Activated T-cell treated with anti-CD3 and anti-CD28 coated beads, Interleukin-2, amount 50 U/mL, for 4 hours (primary cell): ENCODE results near the gene THAP6. TPM values are rescaled to one million over a fixed set of nuclear protein-coding genes. Genes with fewer than 3 reads are reported as not detected.
"Not testable (repeated sequence)": the region's sequence is repeated elsewhere in the genome, so short reads cannot be mapped to it uniquely, and the experiment has no call there.

Experiments used
- ATAC-seq, 2 donors: fragments of 200-7000 bp; cut with Tn5 transposase; one replicate each; pipeline ENCODE4 v1.10.0; 2021
- DNase-seq: peaks from one replicate; pipeline ENCODE4 v3.0.0-alpha.2; 2020
- H3K27me3 Mint-ChIP-seq: one replicate; pipeline ENCODE4 v1.8.0; 2021; ENCODE audit warnings: low read depth, mixed read lengths
- H3K36me3 Mint-ChIP-seq: one replicate; pipeline ENCODE4 v1.8.0; 2022; ENCODE audit warnings: mixed read lengths; ENCODE audit not compliant: insufficient read depth
- H3K4me1 Mint-ChIP-seq: one replicate; pipeline ENCODE4 v1.8.0; 2021; ENCODE audit warnings: low read depth, mixed read lengths
- H3K4me3 Mint-ChIP-seq: one replicate; pipeline ENCODE4 v1.8.0; 2021; ENCODE audit warnings: mild to moderate bottlenecking, moderate library complexity, mixed read lengths
- H3K9me3 Mint-ChIP-seq: one replicate; pipeline ENCODE4 v1.8.0; 2021; ENCODE audit warnings: mixed read lengths
- total RNA-seq, 3 donors: library from RNA; stranded (reverse); gene quantifications; one replicate each; pipeline ENCODE4 v1.2.1, GENCODE V29; 2021

THAP6 gene
- total RNA-seq, result 10 to 100 TPM; 13.6 to 20.9 (median 14.0) TPM

GRCh38 chr4:75514131-75514948, at the start of gene THAP6, which contains the start of gene RCHY1:
TSS of gene THAP6 (plus strand) at chr4:75514473. CDS start at chr4:75515453, 980 bp downstream.
TSS of gene RCHY1 (minus strand) at chr4:75514403. CDS start at chr4:75514286, 117 bp downstream.
- peak; percentile 95 for ATAC-seq
- H3K9me3 Mint-ChIP-seq, result no peaks in the 10 kb centered on the region
- peaks cover 47% of the 10 kb centered on the region for H3K4me1 Mint-ChIP-seq
- no peaks in the 10 kb centered on the region for H3K27me3 Mint-ChIP-seq
- peaks cover 21% of the 10 kb centered on the region for H3K36me3 Mint-ChIP-seq
- peak; percentile 83 for DNase-seq
- H3K4me3 Mint-ChIP-seq, result no peak within 1 kb of the TSS

DNA sequence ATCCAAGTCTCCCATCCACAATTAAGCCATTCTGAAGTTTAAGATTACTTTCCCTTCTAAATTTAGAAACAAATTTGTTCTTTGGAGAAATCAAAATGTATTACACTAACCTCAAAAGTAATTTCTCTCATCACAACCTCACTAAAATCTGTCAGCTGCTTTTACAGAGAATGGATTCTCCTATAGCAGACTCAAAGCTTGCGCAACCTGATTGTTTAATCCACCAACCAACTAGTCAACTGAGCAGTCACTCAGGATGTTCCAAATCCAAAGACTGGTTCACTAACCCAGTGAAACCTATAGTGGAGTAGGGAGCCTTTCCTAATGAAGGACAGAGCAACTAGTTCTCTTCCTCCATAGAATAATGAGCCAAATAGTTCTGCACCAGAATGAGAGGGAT, 44.4 kb upstream of the THAP6 start:
- H3K4me1 Mint-ChIP-seq, result no peaks in the 10 kb centered on the region
- ATAC-seq (no peak), DNase-seq (no peak)
- H3K9me3 Mint-ChIP-seq, result peaks cover 5% of the 10 kb centered on the region
- peaks cover 22% of the 10 kb centered on the region for H3K36me3 Mint-ChIP-seq
- no peaks in the 10 kb centered on the region for H3K27me3 Mint-ChIP-seq
- no peak overlapping the region for H3K4me3 Mint-ChIP-seq

DNA sequence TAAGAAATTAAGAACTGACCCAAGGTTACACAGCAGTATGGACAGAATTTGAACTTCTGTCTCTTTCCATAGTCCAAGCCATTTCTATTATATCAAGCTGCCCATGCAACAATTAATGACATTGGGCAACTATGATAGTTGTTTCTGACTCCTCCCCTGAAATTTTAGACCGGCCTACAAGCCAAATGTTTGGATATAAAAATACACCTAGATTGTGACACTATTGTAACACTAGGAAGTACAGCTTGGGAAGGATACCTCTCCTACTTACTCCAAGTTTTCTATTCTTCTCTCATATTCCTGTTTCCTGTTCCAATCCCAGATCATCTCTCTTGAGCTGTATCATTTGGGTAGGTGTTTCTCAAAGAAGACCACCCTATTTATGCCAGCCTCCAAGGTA, 43.5 kb upstream of the THAP6 start:
- no peak for DNase-seq
- no peak for ATAC-seq
- Mint-ChIP-seq H3K4me1 (no peaks in the 10 kb centered on the region), H3K9me3 (no peaks in the 10 kb centered on the region), H3K27me3 (no peaks in the 10 kb centered on the region), H3K4me3 (no peak overlapping the region), H3K36me3 (peaks cover 30% of the 10 kb centered on the region)

DNA sequence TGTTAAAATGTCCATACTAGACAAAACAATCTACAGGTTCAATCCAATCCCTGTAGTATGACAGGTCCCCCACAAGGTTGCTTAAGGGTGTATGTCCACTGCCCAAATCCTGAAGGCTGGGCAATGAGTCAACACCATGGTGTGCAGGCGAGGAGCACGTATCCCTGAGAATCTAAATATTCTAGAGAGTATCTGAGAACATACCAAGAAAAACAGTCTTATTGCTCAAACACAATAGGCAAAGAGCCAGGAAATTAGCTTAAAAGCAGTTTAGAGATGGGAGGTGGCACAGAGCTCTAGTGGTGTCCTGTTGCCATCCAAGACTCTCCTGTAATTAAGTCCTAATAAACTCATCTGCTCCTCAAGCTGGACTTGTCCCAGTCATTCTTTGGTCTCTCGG, 37.1 kb upstream of the THAP6 start:
- peaks cover 68% of the 10 kb centered on the region for H3K36me3 Mint-ChIP-seq
- no peak for ATAC-seq

GRCh38 chr4:75484190-75484589, 30.1 kb upstream of the THAP6 start:
- no peak for ATAC-seq
- Mint-ChIP-seq H3K27me3 (no peaks in the 10 kb centered on the region), H3K4me1 (no peaks in the 10 kb centered on the region), H3K36me3 (peaks cover 41% of the 10 kb centered on the region), H3K9me3 (no peaks in the 10 kb centered on the region), H3K4me3 (no peak overlapping the region)
- DNase-seq, result no peak

More for the DNA sequence above, 37.1 kb upstream of the THAP6 start:
- DNase-seq, result no peak
- no peak overlapping the region for H3K4me3 Mint-ChIP-seq
- no peaks in the 10 kb centered on the region for H3K27me3 Mint-ChIP-seq
- peaks cover 4% of the 10 kb centered on the region for H3K9me3 Mint-ChIP-seq
- no peaks in the 10 kb centered on the region for H3K4me1 Mint-ChIP-seq

- peaks cover 2% of the 10 kb centered on the region for H3K4me1 Mint-ChIP-seq
- H3K4me3 Mint-ChIP-seq, result no peak overlapping the region
- H3K27me3 Mint-ChIP-seq, result no peaks in the 10 kb centered on the region
- DNase-seq (no peak), ATAC-seq (no peak)
- no peaks in the 10 kb centered on the region for H3K9me3 Mint-ChIP-seq
- H3K36me3 Mint-ChIP-seq, result peaks cover 23% of the 10 kb centered on the region
These were observed 24.1 kb upstream of the THAP6 start for GRCh38 chr4:75490155-75490554.

DNA sequence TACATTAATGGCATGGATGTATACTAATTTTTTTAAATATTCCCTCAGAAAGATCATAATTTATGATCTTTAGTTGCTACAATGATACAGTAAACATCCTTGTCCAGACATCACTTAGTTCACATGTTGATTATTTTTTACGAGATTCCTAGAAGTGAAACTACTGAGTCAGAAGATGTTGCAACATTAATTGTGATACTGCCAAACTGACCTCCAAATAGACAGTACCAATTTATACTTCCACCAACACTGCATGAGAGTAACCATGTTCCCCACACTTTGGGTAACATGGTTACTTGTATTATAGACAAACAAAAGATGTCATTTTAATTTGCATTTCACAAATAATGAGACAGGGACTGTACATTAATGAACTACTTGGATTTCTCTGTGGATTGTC, 19.7 kb upstream of the THAP6 start:
- peaks cover 50% of the 10 kb centered on the region for H3K36me3 Mint-ChIP-seq
- H3K27me3 Mint-ChIP-seq, result no peaks in the 10 kb centered on the region
- no peak overlapping the region for H3K4me3 Mint-ChIP-seq
- no peak for DNase-seq
- H3K4me1 Mint-ChIP-seq, result peaks cover 29% of the 10 kb centered on the region
- no peak for ATAC-seq
- no peaks in the 10 kb centered on the region for H3K9me3 Mint-ChIP-seq

GRCh38 chr4:75495476-75495875, 18.8 kb upstream of the THAP6 start:
- Mint-ChIP-seq H3K4me1 (peaks cover 29% of the 10 kb centered on the region), H3K27me3 (no peaks in the 10 kb centered on the region), H3K36me3 (peaks cover 49% of the 10 kb centered on the region), H3K9me3 (no peaks in the 10 kb centered on the region), H3K4me3 (no peak overlapping the region)
- DNase-seq (no peak), ATAC-seq (no peak)

DNA sequence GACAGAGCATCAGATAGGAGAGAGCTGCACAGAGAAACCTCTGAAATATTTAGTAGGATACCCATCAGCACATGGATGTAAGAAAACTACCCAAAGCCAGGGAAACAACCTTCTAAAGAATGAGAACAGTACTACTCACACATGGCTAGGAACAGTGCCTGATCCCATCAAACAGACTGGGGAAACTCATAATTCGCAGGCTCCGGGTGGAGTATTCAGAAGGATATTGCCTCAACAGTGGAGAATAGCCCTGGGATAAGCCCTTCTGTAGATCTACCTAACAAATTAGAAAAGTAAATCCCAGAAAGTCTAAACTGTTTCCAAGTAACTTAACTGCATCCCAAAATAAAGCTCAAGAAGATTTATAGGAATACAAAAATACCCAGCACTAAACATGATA, 17.9 kb upstream of the THAP6 start:
- H3K4me1 Mint-ChIP-seq, result peaks cover 29% of the 10 kb centered on the region
- ATAC-seq, result no peak

GRCh38 chr4:75497133-75497532, 17.1 kb upstream of the THAP6 start:
- Mint-ChIP-seq H3K4me1 (peaks cover 29% of the 10 kb centered on the region), H3K9me3 (no peaks in the 10 kb centered on the region), H3K27me3 (no peaks in the 10 kb centered on the region), H3K36me3 (peaks cover 47% of the 10 kb centered on the region), H3K4me3 (no peak overlapping the region)
- no peak for DNase-seq
- no peak for ATAC-seq

More for the DNA sequence above, 17.9 kb upstream of the THAP6 start:
- Mint-ChIP-seq H3K36me3 (peaks cover 48% of the 10 kb centered on the region), H3K27me3 (no peaks in the 10 kb centered on the region), H3K4me3 (no peak overlapping the region), H3K9me3 (no peaks in the 10 kb centered on the region)
- no peak for DNase-seq

GRCh38 chr4:75498041-75498440, 16.2 kb upstream of the THAP6 start:
- DNase-seq (no peak), ATAC-seq (no peak)
- Mint-ChIP-seq H3K9me3 (no peaks in the 10 kb centered on the region), H3K27me3 (no peaks in the 10 kb centered on the region), H3K36me3 (peaks cover 49% of the 10 kb centered on the region), H3K4me3 (no peak overlapping the region), H3K4me1 (peaks cover 29% of the 10 kb centered on the region)

GRCh38 chr4:75499900-75500299, 14.4 kb upstream of the THAP6 start:
- ATAC-seq (no peak), DNase-seq (no peak)
- H3K27me3 Mint-ChIP-seq, result no peaks in the 10 kb centered on the region
- H3K36me3 Mint-ChIP-seq, result peaks cover 51% of the 10 kb centered on the region
- peaks cover 27% of the 10 kb centered on the region for H3K4me1 Mint-ChIP-seq
- no peak overlapping the region for H3K4me3 Mint-ChIP-seq
- no peaks in the 10 kb centered on the region for H3K9me3 Mint-ChIP-seq

DNA sequence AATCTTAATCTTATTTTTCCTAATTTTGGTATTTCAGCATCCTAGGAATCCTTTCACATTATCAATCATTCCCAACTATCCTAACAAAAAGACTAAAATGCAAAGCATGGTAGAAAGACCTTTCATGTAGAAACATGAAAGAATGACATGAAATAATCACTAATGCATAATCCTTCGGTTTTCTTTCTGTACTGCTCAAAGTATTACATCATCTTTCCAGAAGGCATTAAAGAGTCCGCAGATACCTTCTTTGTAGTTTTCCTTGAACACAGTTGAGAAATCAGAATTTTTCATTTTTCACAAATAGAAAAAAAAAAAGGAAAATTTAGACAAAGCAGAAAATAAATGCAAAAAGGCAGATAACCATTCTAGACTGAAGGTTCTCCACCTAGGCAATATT, 11.6 kb upstream of the THAP6 start:
- Mint-ChIP-seq H3K36me3 (peaks cover 53% of the 10 kb centered on the region), H3K27me3 (no peaks in the 10 kb centered on the region), H3K4me3 (no peak overlapping the region), H3K9me3 (no peaks in the 10 kb centered on the region), H3K4me1 (peaks cover 27% of the 10 kb centered on the region)
- DNase-seq (no peak), ATAC-seq (no peak)

GRCh38 chr4:75505630-75506029, 8.6 kb upstream of the THAP6 start:
- ATAC-seq, result no peak
- H3K4me3 Mint-ChIP-seq, result no peak overlapping the region
- peaks cover 27% of the 10 kb centered on the region for H3K4me1 Mint-ChIP-seq
- no peaks in the 10 kb centered on the region for H3K9me3 Mint-ChIP-seq
- H3K27me3 Mint-ChIP-seq, result no peaks in the 10 kb centered on the region
- no peak for DNase-seq
- H3K36me3 Mint-ChIP-seq, result peaks cover 42% of the 10 kb centered on the region

DNA sequence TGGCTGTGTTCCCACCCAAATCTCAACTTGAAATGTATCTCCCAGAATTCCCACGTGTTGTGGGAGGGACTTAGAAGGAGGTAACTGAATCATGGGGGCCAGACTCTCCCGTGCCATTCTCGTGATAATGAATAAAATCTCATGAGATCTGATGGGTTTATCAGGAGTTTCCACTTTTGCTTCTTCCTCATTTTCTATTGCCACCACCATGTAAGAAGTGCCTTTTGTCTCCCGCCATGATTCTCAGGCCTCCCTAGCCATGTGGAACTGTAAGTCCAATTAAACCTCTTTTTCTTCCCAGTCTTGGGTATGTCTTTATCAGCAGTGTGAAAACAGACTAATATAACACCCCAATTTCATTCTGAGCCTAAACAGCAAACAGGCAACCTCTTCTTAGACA, 4.7 kb upstream of the THAP6 start:
- not testable (repeated sequence) for ATAC-seq, H3K27me3 Mint-ChIP-seq, H3K9me3 Mint-ChIP-seq, DNase-seq, H3K4me3 Mint-ChIP-seq
- Mint-ChIP-seq H3K4me1 (peaks cover 27% of the 10 kb centered on the region), H3K36me3 (peaks cover 31% of the 10 kb centered on the region)
